ENCODE measurements around the gene ALOXE3. TPM values are rescaled to one million over a fixed set of nuclear protein-coding genes. Genes with fewer than 3 reads are reported as not detected.

The ALOXE3 gene
- total RNA-seq, 2 donors from 2014 or later: not detected

DNA sequence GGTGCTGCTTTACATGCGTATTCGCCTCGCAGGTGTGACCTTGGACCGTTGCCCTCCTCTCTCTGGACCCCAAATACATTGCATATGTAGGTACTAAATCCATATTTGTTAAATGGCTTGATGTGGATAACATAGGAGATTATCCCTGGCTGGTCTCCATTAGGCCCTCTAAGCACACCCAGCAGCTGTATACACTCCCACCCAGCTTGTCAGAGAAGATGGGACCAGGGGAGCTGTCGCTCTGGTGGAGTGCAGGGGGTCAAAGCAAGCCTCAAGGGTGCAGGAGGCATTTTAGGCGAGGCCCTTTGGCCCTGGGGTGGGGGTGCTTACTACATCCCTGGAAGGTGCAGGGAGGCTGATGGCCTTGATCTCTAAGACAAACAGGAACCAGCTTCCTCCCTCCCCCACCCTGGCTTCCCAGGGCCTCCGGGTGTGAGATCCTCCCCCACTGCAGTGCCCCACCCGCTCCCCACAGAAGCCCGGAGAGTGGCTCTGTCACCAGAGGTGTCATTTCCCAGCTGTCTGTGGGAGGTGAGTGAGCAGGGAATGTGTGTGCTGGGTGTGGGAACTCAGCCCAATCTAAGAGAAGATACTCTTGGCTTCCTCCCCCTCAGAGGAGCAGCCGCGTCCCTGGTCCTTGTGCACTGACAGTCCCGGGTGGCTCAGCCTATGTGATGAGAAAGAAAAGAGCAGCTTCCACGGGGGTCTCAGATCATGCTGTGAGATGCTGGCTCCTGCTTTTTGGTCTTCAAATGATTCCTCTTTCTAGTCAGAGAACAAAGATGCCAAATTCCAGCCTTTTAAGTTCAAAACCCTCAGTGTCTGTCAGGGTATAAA, 45.9 kb upstream of the ALOXE3 start:
- no peaks in the 10 kb centered on the region for H3K9me3 ChIP-seq
- intact Hi-C loops (cut with DNase I): no loop called here
- ATAC-seq (no peak), DNase-seq (peak in 3 of 4 donors; percentile 70 to 81 (median 73))
- peaks cover 38% of the 10 kb centered on the region for H3K4me1 ChIP-seq
- WGBS, 2 donors: 17 to 27% methylated on average over 7 to 13 of the region's 13 CpGs
- TF ChIP-seq, protein P1, sequence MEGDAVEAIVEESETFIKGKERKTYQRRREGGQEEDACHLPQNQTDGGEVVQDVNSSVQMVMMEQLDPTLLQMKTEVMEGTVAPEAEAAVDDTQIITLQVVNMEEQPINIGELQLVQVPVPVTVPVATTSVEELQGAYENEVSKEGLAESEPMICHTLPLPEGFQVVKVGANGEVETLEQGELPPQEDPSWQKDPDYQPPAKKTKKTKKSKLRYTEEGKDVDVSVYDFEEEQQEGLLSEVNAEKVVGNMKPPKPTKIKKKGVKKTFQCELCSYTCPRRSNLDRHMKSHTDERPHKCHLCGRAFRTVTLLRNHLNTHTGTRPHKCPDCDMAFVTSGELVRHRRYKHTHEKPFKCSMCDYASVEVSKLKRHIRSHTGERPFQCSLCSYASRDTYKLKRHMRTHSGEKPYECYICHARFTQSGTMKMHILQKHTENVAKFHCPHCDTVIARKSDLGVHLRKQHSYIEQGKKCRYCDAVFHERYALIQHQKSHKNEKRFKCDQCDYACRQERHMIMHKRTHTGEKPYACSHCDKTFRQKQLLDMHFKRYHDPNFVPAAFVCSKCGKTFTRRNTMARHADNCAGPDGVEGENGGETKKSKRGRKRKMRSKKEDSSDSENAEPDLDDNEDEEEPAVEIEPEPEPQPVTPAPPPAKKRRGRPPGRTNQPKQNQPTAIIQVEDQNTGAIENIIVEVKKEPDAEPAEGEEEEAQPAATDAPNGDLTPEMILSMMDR (IDR thresholded peaks at IDR 0.05): no peak
- peak in 1 of 3 donors; percentile 25 for TF ChIP-seq POLR2A (IDR thresholded peaks at IDR 0.05)
- H3K27ac ChIP-seq: peak overlapping the region; percentile 41 to 99 (median 99)
- no peaks in the 10 kb centered on the region for H3K27me3 ChIP-seq
- H3K4me3 ChIP-seq: no peak overlapping the region
- no peaks in the 10 kb centered on the region for H3K36me3 ChIP-seq (replicated peaks in 1 of 2; ENCODE audit: insufficient read depth in 1 of 2, low read depth in 2 of 2)

DNA sequence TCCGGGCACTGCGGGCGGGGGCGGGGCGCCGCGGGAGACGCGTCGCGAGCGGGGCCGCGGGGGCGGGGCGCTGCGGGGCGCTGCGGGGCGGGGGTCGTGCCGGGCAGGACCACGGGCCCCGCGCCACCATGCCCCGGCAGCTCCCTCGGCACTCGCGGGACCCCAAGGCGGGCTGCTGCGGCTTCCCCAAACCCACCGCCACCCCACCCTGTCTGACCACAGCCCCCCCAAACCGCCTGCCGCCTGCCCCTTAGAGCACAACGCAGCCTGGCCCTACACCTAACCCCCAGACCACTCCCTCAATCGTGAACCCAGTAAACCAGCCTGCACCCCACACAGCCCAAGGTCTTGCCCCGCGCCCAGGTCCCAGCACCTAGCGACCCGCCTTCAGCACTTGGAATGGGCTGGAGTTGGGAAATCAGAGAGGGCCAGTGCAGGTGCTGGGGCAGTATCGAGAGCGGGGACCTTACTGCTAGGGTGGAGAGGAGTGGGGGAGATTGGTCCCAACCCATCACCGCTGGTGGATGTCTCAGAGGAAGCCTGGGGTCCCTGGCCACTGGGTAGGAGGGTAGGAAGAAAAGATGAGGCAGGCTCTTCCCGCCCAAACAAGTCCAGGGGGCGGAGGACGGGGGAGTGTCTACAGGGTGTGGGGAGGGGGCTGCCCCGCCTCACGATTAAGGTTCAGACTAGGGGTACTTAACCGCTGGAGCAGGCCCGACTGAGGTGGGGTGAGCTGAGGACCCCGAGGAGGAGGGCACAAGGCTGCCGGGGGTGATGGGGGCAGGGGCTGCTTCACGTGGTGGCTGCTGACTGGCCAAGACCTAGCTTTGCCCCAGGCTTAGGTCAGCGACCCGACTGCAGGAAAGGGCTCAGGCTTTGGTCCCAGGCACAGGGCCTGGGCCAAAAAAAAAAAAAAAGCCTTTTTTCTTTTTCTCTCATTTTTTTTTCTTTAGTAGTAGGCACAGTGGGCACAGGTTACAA, 45.0 kb upstream of the ALOXE3 start:
- Histone ChIP-seq H3K4me1 (peaks cover 47% of the 10 kb centered on the region), H3K4me3 (no peak overlapping the region), H3K9me3 (no peaks in the 10 kb centered on the region), H3K27ac (peak overlapping the region; percentile 90 to 99 (median 99)), H3K27me3 (no peaks in the 10 kb centered on the region), H3K36me3 (replicated peaks in 1 of 2; ENCODE audit: insufficient read depth in 1 of 2, low read depth in 2 of 2) (no peaks in the 10 kb centered on the region)
- peak in 2 of 3 donors; percentile 6 to 35 for TF ChIP-seq POLR2A (IDR thresholded peaks at IDR 0.05)
- TF ChIP-seq, protein P1 (IDR thresholded peaks at IDR 0.05): no peak
- DNase-seq (peak in 3 of 4 donors; percentile 49 to 51 (median 50)), ATAC-seq (peak; percentile 32)
- WGBS, 2 donors: 17 to 53% methylated on average over 15 to 33 of the region's 55 CpGs
- intact Hi-C loops (cut with DNase I): no loop called here

DNA sequence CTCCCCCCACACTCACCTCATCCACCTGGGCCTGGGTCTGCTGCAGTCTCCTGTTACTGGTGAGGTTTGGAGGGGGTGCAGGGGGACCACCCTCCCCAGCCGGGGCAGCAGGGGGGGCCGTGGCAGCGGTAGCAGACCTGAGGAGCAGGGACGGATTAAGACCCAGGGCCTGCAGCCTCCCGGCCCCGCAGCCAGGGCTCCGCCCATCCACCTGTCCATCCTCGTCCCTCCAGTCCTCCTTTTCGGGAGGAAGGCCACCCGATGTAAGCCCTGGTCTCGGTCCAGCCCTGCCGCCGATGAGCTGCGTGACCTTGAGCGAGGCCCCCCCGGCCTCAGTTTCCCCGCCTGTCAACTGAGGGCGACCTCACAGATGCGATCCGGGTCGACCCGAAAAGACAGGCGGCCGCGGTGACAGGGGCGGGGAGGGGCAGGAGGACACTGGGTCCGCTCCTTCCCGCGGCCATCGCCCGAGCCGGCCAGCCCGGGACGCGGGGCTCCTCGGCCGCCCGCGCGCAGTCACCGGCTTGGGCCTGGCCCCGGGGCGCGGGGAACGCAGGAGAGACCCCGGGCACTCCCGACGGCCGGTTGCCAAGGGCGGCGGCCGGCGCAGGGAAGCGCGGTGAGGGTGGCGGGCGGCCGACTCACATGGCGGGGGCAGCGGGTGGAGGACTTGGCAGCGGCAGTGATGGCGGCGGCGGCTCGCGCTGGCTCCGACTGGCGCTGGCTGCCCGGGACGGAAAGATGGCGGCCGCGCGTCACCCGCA, 44.1 kb upstream of the ALOXE3 start, which contains the start of gene VAMP2:
TSS of gene VAMP2 (minus strand) at position 716 of the 764 bp plus-strand sequence. CDS start at position 647, 69 bp downstream.
- Histone ChIP-seq H3K36me3 (replicated peaks in 1 of 2; ENCODE audit: insufficient read depth in 1 of 2, low read depth in 2 of 2) (no peaks in the 10 kb centered on the region), H3K27me3 (no peaks in the 10 kb centered on the region), H3K4me1 (peaks cover 52% of the 10 kb centered on the region), H3K9me3 (no peaks in the 10 kb centered on the region), H3K4me3 (peak within 1 kb of the TSS; percentile 72 to 85), H3K27ac (peak within 1 kb of the TSS; percentile 90 to 99 (median 99))
- TF ChIP-seq, protein P1 (IDR thresholded peaks at IDR 0.05): peak in 4 of 7 experiments; percentile 19 to 35 (median 34)
- TF ChIP-seq POLR2A (IDR thresholded peaks at IDR 0.05): peak; percentile 50 to 76 (median 74)
- 0% methylated on average over 3 to 59 of the region's 75 CpGs for WGBS, 2 donors
- ATAC-seq (peak; percentile 78), DNase-seq (peak; percentile 78 to 85 (median 82))
- intact Hi-C loops (cut with DNase I): no loop called here

Data from body of pancreas (tissue), 4 donors.